ENCODE measurements around the gene RAB6D.
"Not testable (repeated sequence)": the region's sequence is repeated elsewhere in the genome, so short reads cannot be mapped to it uniquely, and the experiment has no call there.

RAB6D gene

GRCh38 chr2:131363703-131364186 is at the start of gene RAB6D:
TSS of gene RAB6D (minus strand) at chr2:131364168. CDS start at chr2:131363720, 448 bp downstream.
- not testable (repeated sequence) for DNase-seq

- no peak for DNase-seq
Observed at GRCh38 chr2:131413148-131413747, 49.3 kb upstream of the RAB6D start.

- DNase-seq = no peak
Observed at GRCh38 chr2:131410173-131410572, 46.2 kb upstream of the RAB6D start.

- DNase-seq = no peak
Observed at GRCh38 chr2:131408778-131409177, 44.8 kb upstream of the RAB6D start.

GRCh38 chr2:131408207-131408606 is 44.2 kb upstream of the RAB6D start:
- no peak for DNase-seq

- no peak for DNase-seq
Observed at GRCh38 chr2:131404753-131405152, 40.8 kb upstream of the RAB6D start.

GRCh38 chr2:131402320-131403039 is 38.5 kb upstream of the RAB6D start:
- no peak for DNase-seq

GRCh38 chr2:131400849-131401248 is 36.9 kb upstream of the RAB6D start:
- no peak for DNase-seq

GRCh38 chr2:131400441-131400840 is 36.5 kb upstream of the RAB6D start:
- DNase-seq = not testable (repeated sequence)

GRCh38 chr2:131396209-131396608 is 32.2 kb upstream of the RAB6D start:
- not testable (repeated sequence) for DNase-seq

GRCh38 chr2:131395024-131395645 is 31.2 kb upstream of the RAB6D start:
- DNase-seq = not testable (repeated sequence)

- DNase-seq = no peak
Observed at GRCh38 chr2:131394147-131394931, 30.4 kb upstream of the RAB6D start.

- not testable (repeated sequence) for DNase-seq
Observed at GRCh38 chr2:131391953-131392352, 28.0 kb upstream of the RAB6D start.

- DNase-seq = not testable (repeated sequence)
Observed at GRCh38 chr2:131391471-131391870, 27.5 kb upstream of the RAB6D start.

- not testable (repeated sequence) for DNase-seq
Observed at GRCh38 chr2:131390495-131391130, 26.6 kb upstream of the RAB6D start.

GRCh38 chr2:131389657-131390056 is 25.7 kb upstream of the RAB6D start:
- no peak for DNase-seq

- not testable (repeated sequence) for DNase-seq
Observed at GRCh38 chr2:131388834-131389233, 24.9 kb upstream of the RAB6D start.

GRCh38 chr2:131373111-131373510 is 9.1 kb upstream of the RAB6D start:
- not testable (repeated sequence) for DNase-seq

- DNase-seq = no peak
Observed at GRCh38 chr2:131369954-131370353, 6.0 kb upstream of the RAB6D start.

GRCh38 chr2:131368493-131369066 is 4.6 kb upstream of the RAB6D start:
- DNase-seq = not testable (repeated sequence)

- no peak for DNase-seq
Observed at GRCh38 chr2:131367352-131367751, 3.4 kb upstream of the RAB6D start.

- no peak for DNase-seq
Observed at GRCh38 chr2:131366643-131367042, 2.7 kb upstream of the RAB6D start.
